ENCODE data around the gene COASY.

- TF ChIP-seq CTCF (IDR thresholded peaks at IDR 0.05) (no peak), POLR2A (IDR thresholded peaks at IDR 0.05) (no peak), POLR2AphosphoS5 (IDR thresholded peaks at IDR 0.05) (no peak), EP300 (IDR thresholded peaks at IDR 0.05; ENCODE audit: low read depth) (no peak)
These were observed 26.5 kb upstream of the COASY start for GRCh38 chr17:42535155-42536047.

Measured in transverse colon (tissue), 4 donors.